ENCODE data around the gene GBA3.

Gene GBA3

DNA sequence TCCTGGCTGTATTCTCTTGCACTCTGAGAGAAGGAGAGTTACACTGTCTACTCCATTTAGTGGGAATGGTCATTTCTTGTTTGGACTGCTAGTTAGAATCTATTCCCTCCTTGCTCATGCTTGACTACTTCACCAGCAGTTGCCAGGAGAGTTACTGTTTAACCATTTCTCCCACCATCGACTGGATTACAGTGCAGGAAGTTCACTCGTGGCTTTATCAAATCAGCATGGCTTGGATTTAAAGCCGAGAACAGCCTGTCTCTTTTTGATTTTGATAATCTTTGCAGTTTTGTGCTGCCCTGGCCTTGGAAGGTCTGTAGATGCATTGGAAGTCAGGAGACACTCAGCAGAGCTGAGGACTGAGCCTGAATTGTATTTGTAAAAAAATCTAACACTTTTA, 3.2 kb downstream of the GBA3 start:
- no peak for DNase-seq

DNA sequence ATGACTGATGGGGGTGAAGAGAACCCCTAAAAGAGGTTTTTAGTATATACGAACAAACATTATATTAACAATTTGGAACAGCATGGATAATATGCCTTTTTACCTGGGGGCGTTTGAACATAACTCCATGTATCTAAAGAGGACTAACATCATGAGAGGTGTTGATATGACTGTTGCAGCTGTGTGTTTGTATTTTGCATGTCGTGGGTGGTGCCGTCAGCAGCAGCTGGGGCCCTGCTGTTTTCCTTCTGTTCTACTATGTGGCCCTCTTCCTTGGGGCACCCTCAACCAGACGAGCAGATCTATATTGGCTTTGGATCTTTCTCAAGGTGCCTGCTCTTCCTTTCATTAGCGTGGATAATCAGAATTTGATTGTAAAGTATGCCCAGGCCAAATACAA, 11.2 kb downstream of the GBA3 start:
- DNase-seq = no peak

DNA sequence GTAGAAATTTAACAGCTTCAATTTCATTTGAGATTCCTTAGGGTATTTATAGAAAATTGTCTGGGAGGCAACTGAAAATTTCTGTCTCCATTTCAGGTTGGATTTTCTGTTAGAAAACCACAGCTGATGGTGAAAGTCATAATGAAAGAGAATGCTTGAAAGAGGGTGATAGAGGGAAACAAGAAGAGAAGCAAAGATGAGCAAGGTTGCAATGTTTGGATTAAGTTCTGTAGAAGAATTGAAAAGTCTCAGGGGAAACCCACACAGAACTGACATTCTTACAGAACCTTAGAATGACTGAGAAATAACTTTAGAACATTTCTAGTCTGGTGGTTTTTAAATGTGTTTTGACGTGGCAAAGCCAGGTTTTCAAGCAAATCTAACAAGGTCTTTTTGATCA, 14.7 kb downstream of the GBA3 start:
- DNase-seq = no peak

DNA sequence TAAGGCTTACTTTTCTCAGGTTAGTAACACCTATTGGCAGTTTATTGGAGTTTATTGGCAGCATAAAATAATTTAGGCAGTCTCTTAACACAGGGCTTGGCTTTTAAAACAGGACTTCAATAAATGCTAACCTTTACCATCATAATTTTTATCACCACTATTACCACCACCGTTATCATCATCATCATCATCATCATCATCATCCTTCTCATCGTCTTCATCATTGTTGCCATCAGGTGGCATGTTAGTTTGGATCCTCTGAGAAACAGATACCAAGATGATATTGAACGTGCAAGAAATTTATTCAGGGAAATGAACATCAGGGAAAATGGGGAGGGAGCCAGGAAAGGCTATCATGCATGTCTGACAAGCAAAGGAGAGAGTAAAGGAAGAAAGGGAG, 16.2 kb downstream of the GBA3 start:
- DNase-seq = no peak

DNA sequence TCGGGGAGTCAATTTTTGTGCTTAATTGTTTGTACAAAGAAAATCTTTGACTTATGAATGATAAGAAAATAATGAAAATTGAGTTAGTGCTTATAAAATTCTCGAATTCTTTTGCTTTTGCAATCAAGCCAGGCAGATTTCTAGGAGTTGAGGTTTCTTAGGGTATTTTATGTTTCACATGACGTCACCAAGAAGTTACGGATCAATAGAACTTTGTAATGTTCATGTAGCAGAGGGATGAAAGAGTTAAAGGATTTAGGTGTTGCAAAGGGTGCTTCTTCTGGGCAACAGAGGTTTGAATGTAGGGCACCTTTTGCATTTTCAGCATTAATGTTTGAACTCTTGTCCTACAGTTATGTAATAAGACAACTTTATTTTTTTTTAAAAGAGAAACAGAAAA, 19.4 kb downstream of the GBA3 start:
- DNase-seq = no peak

DNA sequence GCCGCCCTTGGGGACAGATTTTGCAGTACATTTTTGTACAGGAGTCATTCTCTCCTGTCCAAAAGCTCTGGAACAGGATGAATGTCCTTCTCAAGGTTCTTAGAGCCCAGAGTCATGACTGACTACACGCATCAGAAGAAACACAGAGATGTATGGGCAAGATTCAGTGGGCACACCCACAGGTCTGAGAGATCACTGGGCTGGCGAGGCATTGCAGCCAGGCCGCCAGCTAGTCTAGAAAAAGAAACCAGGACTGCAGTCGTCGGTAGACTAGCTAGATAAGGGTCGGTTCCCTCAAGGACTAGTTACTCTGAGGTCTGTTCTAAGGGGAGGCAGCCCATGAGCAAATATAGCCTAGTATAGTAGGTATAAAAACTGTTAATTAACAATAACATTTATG, 19.8 kb downstream of the GBA3 start:
- no peak for DNase-seq

DNA sequence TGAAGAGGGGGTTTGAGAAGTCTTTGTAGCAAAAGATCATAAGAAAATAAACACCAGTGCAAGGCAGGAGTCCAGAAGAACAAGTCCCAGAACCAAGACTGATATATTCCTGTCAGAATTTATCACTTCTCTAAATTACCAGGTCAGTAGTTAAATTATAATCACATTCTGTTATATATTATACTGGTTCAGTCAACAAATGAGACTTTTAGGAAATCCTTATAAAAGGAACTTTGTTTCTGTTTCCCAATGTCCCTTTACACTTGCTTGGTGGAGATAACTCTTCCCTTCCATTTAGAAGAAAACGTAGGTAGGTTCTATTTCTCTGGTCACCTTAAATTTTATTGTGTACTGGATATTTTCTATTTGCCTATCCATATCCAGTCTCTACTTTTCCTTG, 21.1 kb downstream of the GBA3 start:
- no peak for DNase-seq

DNA sequence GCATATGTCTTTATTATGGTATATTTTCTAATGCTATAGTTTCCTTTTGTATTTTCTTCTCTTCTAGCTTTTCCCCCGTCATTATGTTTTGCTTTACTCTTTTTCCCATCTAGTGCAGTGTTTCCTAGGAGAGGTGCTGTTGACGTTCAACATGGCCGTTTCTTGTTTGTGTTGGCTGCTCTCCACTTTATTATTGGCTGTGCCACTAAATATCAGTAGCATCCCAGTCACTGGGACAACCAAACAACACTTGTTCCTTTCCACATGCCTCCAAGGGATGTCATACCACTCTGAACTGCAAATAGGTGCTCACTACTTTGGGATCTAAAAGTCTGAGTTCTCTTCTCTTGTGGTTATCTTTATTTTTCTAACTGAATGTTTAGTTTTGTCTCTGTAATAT, 26.5 kb downstream of the GBA3 start:
- DNase-seq = no peak

DNA sequence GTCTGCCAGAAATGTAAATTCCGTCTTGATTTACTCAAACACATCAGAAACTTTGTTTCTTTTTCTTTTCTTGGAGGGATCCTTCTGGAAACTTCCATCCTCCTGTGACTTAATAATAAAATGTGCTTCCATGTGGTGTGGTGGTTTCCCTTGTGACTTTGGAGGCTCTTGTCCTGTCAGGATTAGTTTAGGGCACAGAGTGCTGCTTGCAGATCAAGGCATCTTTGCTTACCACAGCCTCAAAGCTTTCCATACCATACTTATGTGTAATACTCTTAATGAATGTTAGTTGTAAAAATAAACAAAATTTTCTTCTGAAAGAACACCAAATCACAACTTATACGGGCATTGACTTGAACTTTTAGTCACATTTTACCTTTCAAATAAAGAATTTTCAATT, 27.4 kb downstream of the GBA3 start:
- no peak for DNase-seq

DNA sequence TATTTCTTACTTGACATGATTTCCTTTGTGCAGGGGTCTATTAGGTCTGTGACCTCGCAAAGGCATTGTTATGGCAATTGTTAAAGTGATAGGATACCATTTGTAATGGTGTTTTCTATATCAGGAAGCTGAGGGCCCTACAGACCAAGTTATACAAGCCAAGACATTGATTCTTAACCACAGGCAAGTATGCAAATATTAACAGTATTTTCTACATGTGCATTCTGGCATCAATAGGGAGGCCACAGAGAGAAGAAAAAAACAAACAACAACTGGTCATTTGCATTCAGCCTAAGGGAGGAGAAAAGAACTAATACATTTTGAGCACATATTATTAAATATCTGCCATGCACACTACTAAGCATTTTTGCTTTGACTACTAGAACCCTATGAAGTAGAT, 28.5 kb downstream of the GBA3 start:
- DNase-seq = no peak

DNA sequence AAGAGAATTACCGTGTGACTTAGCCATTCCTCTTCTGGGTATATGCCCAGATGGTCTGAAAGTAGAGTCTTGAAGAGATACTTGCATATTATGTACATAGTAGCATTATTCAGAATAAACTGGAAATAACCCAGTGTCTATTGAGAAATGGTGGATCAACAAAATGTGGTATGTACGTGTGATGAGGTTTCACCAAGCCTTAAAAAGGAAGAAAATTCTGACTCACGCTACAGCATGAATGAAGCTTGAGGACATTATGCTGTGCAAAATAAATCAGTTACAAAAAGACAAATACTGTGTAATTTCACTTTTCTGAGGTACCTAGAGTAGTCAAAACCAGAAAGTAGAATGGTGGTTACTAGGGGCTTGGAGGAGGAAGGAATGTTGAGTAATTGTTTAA, 37.3 kb downstream of the GBA3 start:
- no peak for DNase-seq

DNA sequence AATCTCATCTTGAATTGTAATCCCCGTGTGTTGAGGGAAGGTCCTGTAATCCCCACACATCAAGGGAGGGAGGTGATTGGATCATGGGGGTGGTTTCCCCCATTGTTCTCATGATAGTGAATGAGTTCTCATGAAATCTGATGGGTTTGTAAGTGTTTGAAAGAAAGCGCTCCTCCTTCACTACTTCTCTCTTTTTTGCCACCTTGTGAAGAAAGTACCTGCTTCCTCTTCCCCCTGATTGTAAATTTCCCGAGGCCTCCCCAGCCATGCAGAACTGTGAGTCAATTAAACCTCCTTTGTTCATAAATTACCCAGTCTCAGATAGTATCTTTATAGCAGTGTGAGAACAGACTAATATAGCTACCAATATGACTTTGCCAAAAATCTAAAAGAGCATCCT, 41.1 kb downstream of the GBA3 start:
- DNase-seq = no peak

DNA sequence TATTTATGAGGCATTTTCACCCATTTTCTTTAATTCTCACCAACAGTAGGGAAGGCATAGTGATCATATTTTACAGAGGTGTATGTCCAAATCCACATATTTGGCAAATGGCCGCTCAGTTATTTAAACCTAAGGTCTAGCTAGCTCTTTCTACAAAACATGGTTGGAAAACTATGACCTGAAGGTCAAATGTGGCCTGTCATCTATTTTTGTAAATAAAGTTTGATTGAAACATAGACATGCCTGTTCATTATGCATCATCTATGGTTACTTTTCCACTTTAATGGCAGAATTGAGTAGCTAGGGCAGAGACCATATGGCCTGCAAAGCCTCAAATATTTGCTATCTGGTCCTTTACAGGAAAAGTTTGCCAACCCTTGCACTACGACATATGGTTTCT, 44.2 kb downstream of the GBA3 start:
- DNase-seq = no peak

DNA sequence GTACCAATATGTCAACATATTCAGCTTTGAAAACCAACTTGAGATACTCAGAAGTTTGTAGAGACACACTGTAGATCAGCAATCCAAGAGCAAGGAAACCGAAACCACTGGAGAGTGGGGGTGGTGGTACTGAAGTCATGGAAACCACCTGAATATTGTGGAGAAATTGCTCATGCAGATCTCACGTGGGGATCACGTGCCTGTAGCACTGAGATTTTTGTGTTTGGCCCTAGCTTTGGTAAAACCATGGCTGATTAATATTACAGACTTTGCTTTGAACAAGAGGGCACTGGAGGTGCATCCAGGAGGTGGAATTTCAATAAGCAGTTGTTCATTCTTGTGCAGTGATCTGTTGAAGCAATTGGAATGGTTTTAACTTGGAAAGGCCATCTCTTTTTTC, 47.2 kb downstream of the GBA3 start:
- no peak for DNase-seq

DNA sequence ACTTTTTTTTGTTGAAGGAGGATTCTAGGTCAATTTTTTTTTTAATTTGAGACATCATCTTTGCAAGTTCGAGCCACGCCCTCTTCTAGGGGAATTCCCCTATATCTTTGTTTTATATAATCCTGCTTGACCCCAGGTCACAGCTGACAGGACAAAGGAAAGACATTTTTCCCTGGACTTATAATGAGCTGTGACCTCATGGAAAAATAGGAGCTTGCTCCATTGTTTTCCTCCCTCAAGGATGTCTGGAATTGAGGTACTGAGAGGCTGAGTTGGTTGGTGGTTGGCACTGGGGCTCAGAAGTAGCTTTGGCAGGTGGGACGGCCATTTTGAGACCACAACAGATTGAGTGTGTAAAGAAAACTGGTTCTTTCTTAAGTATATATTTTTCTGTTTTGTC, 49.0 kb downstream of the GBA3 start:
- DNase-seq = no peak

DNA sequence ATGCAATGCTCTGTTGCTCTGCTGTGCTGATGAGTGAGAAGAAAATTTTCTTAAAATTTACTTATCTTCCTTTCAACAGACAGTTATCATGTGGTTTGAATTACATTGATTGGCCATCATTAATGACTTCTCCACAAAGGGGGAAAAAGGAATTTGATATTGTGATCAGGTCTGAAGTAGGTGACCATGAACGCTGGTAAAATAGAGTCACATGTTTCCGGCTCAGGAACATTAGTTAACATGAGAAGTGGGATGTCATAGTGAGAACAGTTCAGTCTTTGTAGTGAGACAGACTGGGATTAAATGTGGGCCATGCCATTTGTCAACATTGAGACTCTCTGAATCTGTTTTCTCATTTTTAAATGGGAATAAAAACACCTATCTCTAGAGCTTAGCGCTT, 50.6 kb downstream of the GBA3 start:
- no peak for DNase-seq

DNA sequence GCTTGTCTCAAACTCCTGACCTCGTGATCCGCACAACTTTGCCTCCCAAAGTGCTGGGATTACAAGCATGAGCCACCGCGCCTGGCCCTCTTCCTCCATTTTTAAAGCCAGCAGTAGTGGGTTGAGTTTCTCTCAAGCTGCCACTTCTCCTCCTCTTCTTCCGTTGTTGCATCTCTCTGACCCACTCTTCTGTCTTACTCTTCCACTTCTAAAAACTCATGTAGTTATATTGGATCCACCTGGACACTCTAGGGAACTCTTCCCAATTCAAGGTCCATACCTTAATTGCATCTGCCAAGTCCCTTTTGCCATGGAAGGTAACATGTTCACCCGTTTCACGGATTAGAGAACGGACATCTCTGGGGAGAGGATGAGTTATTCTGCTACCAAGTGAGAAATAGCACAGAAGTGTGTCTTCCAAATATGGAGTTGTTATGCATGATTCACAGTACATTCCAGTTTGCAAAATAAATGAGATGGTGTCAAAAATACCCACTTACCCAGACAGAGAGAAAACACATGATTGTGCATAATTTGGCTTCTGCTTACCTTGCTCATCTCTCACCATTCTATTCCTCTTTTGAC, 51.8 kb downstream of the GBA3 start:
- no peak for DNase-seq

DNA sequence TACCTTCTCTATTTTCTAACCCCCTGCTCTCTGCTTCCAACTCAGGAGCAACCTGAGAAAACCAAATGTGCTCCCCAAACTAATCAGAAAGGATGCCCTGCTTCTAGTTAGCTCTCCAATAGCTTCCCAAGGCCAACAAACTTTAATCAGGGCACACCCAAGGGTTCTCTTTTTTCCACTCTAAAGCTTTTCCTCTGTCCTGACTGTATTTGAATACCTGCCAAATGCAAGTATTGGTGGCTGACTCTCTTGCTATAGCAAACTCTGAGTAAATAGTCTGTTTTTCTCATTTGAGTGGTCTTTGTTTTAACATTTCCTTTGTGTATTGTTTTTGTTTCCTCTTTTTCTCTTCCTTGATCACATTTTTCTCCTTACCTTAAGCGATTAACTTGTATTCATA, 52.5 kb downstream of the GBA3 start:
- DNase-seq = no peak

DNA sequence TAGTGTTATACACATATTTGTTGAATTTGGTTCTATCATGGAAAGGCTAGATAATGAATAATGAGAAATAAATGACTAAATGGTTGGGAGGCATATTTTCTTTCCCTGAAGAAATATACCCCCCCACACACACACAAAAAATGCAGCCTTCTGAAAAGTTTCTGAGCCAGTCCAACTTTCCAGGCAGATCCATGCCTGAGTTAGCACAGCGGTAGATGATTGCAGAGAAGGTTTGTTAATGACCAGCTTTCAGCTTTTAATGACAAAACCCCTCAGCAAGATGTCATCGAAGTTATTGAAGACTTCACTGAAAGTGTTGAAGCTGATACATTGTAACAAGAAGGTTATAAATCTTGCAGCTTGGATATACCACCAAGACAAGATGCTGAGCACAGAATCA, 61.4 kb downstream of the GBA3 start:
- DNase-seq = no peak

DNA sequence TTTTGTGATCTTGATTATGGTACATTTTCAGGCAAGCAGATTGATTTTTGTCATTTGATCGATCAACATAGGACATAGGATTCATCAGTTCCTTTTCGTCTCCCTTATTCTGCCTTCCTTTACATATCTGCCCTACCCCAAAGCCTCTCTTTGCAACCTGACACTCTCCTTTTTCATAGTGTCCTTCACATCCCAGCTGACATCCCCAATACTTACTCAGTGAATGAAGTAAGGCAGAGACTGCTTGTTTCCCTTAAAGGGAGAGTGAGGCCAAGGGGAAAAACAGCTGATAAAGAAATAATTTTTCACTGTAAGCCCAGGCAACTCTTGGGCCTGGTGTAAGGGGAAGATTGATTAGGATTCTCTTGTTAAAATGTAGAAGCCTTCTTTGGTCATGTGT, 69.8 kb downstream of the GBA3 start:
- DNase-seq = no peak

DNA sequence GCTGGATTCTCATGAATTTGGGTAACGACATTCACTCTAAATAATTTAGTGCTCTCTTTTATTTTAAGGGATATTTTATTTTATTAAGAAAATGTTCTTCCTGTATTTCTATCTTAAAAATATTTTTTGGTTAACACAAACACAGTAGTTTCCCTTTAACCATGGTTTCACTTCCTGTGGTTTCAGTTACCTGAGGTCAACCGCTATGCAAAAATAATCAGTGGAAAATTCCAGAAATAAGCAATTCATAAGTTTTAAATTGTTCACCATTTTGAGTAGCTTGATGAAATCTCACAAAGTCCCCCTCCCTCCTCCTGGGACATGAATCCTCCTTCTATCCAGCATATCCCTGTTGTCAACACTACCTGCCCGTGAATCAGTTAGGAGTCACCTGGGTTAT, 71.4 kb downstream of the GBA3 start:
- no peak for DNase-seq

DNA sequence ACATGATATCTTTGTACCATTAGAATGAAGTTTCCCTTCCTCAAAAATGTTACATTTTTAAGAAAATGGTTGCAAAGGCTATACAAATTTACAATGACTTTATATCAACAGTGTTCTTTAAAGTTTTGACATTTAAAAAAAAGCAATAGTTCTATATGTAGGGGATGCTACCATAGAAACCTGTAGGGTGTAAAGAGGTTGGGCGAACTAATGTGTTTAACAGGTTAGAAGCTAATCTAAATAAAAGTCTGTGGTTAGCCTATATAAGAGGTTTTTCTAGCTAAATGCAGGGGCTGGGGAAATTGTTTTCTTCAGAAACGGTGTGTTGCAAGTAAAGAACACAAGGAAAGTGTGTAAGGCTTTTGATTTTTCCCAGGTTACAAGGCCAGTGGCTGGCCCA, 73.3 kb downstream of the GBA3 start:
- no peak for DNase-seq

DNA sequence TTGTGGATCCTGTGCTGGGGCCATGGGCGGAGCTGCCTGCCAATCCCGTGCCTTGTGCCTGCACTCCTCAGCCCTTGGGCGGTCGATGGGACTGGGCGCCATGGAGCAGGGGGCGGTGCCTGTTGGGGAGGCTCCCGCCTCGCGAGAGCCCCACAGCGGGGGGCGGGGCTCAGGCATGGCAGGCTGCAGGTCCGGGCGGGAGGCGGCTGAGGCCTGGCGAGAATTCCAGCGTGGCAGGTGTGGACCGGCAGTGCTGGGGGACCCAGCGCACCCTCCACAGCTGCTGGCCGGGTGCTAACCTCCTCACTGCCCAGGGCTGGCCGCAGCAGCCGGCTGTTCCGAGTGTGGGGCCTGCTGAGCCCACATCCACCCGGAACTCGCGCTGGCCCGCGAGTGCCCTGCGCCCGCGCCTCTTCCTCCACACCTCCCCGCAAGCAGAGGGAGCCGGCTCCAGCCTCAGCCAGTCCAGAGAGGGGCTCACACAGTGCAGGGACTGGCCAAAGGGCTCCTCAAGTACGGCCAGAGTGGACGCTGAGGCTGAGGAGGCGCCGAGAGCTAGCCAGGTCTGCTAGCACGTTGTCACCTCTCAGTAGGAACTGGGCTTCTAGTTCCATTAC, 85.9 kb downstream of the GBA3 start:
- DNase-seq = no peak

DNA sequence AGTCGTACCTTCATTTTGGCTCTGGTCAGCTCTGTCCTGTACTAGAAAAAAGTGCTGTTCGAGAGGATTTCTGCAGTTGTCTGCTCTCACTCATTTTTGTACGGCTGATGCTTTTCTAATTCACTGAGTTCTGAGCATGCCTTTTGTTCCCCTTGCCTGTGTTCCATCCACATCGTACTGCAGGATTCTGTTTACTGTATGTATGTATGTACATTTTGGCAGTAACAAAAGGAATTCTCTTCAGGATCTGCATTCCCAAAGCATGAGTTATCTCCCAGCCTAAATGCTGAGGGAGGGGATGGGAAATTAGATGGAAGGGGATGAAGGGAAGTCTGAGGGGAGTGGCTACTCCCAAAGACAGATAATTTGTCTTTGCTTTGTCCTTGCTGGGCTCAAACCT, 87.6 kb downstream of the GBA3 start:
- no peak for DNase-seq

DNA sequence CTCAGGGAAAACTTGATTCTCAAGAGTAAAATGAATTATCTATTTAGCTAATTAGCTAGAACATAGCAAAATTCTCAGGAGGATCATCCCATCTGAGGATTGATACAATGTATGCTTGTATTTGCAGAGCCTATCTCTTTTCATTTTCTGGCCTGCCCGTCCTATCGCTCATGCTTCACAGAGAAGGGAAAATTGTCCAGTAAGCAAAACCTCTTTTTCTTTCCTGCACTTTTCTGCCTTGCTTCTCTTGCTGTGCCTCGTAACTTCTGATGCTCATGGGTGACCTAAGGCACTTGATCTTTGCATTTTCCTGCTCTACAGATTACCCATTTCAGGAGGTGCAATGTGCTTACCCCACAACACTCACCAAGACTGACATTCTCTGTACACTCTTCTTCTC, 88.1 kb downstream of the GBA3 start:
- DNase-seq = no peak
